SK-N-SH treated with all-trans-retinoic acid at 6 μM for 48 hours (cell line): ENCODE data around the gene ARHGAP1.

Source experiments
- BACH2 ChIP-seq: fragments of 250-450 bp; sonication (Bioruptor Pico); IDR thresholded peaks from 2 replicates; pipeline ENCODE4 v1.9.0; 2021; ENCODE audit warnings: mild to moderate bottlenecking, borderline replicate concordance
- CREB5 ChIP-seq: fragments of 250-450 bp; sonication (Bioruptor Pico); IDR thresholded peaks from 2 replicates; pipeline ENCODE4 v1.5.1; 2020; ENCODE audit warnings: low read depth, mild to moderate bottlenecking, moderate library complexity
- CSRNP3 ChIP-seq: fragments of 250-450 bp; sonication (Bioruptor Pico); IDR thresholded peaks from 2 replicates; pipeline ENCODE4 v1.5.1; 2021; ENCODE audit warnings: mild to moderate bottlenecking, moderate library complexity
- ISL1 ChIP-seq: fragments of 250-450 bp; sonication (Bioruptor Pico); IDR thresholded peaks from 2 replicates; pipeline ENCODE4 v2.1.2; 2022; ENCODE audit warnings: mild to moderate bottlenecking, moderate library complexity
- PATZ1 ChIP-seq: fragments of 250-450 bp; sonication (Bioruptor Pico); IDR thresholded peaks from 2 replicates; pipeline ENCODE4 v1.8.0; 2020; ENCODE audit warnings: mild to moderate bottlenecking, moderate library complexity, borderline replicate concordance
- PPARA ChIP-seq: fragments of 250-450 bp; sonication (Bioruptor Pico); IDR thresholded peaks from 2 replicates; pipeline ENCODE4 v1.5.0; 2020; ENCODE audit warnings: mild to moderate bottlenecking, borderline replicate concordance
- RARB ChIP-seq: fragments of 250-450 bp; sonication (Bioruptor Pico); IDR thresholded peaks from 2 replicates; pipeline ENCODE4 v1.8.0; 2021; ENCODE audit warnings: mild to moderate bottlenecking, moderate library complexity
- SNAI2 ChIP-seq: fragments of 250-450 bp; sonication (Bioruptor Pico); IDR thresholded peaks from 2 replicates; pipeline ENCODE4 v1.5.0; 2020; ENCODE audit warnings: mild to moderate bottlenecking, moderate library complexity
- TCF4 ChIP-seq: fragments of 250-450 bp; sonication (Bioruptor Pico); IDR thresholded peaks from 2 replicates; pipeline ENCODE4 v1.8.0; 2021; ENCODE audit warnings: mild to moderate bottlenecking, moderate library complexity, borderline replicate concordance
- TSHZ2 ChIP-seq: fragments of 250-450 bp; sonication (Bioruptor Pico); IDR thresholded peaks from 2 replicates; pipeline ENCODE4 v1.5.0; 2020; ENCODE audit warnings: mild to moderate bottlenecking, moderate library complexity
- ZFP3 ChIP-seq: fragments of 250-450 bp; sonication (Bioruptor Pico); IDR thresholded peaks from 2 replicates; pipeline ENCODE4 v1.5.0; 2020; ENCODE audit warnings: mild to moderate bottlenecking, moderate library complexity
- ZNF70 ChIP-seq: fragments of 450-650 bp; formaldehyde crosslinking; IDR thresholded peaks from 2 replicates; pipeline ENCODE4 v1.5.0; 2020; ENCODE audit warnings: mild to moderate bottlenecking, moderate library complexity
- ZNF8 ChIP-seq: fragments of 450-650 bp; formaldehyde crosslinking; IDR thresholded peaks from 2 replicates; pipeline ENCODE4 v1.5.0; 2020; ENCODE audit warnings: mild to moderate bottlenecking, moderate library complexity

- TF ChIP-seq TSHZ2 (CRISPR knock-in tag) (no peak), ZFP3 (no peak), ZNF70 (CRISPR knock-in tag) (no peak), PATZ1 (CRISPR knock-in tag) (no peak), CSRNP3 (no peak), TCF4 (CRISPR knock-in tag) (no peak), BACH2 (CRISPR knock-in tag) (no peak), PPARA (CRISPR knock-in tag) (no peak), RARB (CRISPR knock-in tag) (no peak), CREB5 (CRISPR knock-in tag) (no peak), SNAI2 (CRISPR knock-in tag) (no peak), ZNF8 (CRISPR knock-in tag) (no peak), ISL1 (CRISPR knock-in tag) (no peak)
These were observed 70.2 kb downstream of the ARHGAP1 start for GRCh38 chr11:46630237-46630636.
